Endothelial cell of umbilical vein (primary cell): ENCODE results near the gene ECM2. TPM values are rescaled to one million over a fixed set of nuclear protein-coding genes. Genes with fewer than 3 reads are reported as not detected.

ENCODE experiments used
- Bru-seq: library from RNA; stranded (reverse); fragments of 400-500 nt; gene quantifications from one replicate; lab custom pipeline; 2021; lab: Mats Ljungman, UMichigan
- BruChase-seq, 2 experiments: library from RNA; stranded (reverse); fragments of 400-500 nt; gene quantifications; one replicate each; lab custom pipeline; 2021; lab: Mats Ljungman, UMichigan
- BruUV-seq: library from RNA; stranded (reverse); fragments of 400-500 nt; replicated peaks from 2 replicates; lab custom pipeline; 2021; lab: Mats Ljungman, UMichigan
- CTCF ChIA-PET: fragments of 300-600, 350-600 bp; sonication (Branson Sonifier 250); formaldehyde crosslinking; loops from one replicate; lab custom pipeline; 2021; ENCODE audit warnings: antibody characterized with exemption, inconsistent platforms; lab: Charles Lee
- POLR2A ChIA-PET: fragments of 300-600, 350-600 bp; sonication (Branson Sonifier 250); formaldehyde crosslinking; loops from one replicate; lab custom pipeline; 2021; ENCODE audit warnings: antibody characterized with exemption, inconsistent platforms; lab: Charles Lee
- DNase-seq: peaks from one replicate; pipeline ENCODE4 v3.0.0-alpha.2; 2011; ENCODE audit warnings: low read depth, low spot score
- FAIRE-seq: peaks from 2 replicates; lab custom pipeline; 2011; peaks lifted over from hg19 to GRCh38; lab: Jason Lieb, UNC
- H2AFZ ChIP-seq: 2 replicates; pipeline ENCODE4 v1.6.0; 2012; ENCODE audit warnings: low read depth, low read length, control low read depth, inconsistent platforms
- H3K27ac ChIP-seq: 2 replicates; pipeline ENCODE4 v1.5.1; 2011; ENCODE audit warnings: low read depth, mild to moderate bottlenecking, control low read depth, low read length, moderate library complexity; ENCODE audit not compliant: insufficient read depth
- H3K27me3 ChIP-seq, 2 experiments: 2 replicates each; pipeline versions ENCODE4 v1.6.0 to v1.6.1; 2011; ENCODE audit warnings: low read length in 2 of 2, mixed read lengths in 1 of 2; ENCODE audit not compliant: control insufficient read depth in 2 of 2, insufficient read depth in 2 of 2
- H3K36me3 ChIP-seq, 2 experiments: 2 replicates in 1 of 2; 3 replicates in 1 of 2; pipeline ENCODE4 v1.5.1; 2011; ENCODE audit warnings: low read length in 2 of 2, mild to moderate bottlenecking in 1 of 2, moderate library complexity in 1 of 2; ENCODE audit not compliant: control insufficient read depth in 2 of 2, insufficient read depth in 2 of 2; ENCODE audit errors: extremely low read depth in 1 of 2
- H3K4me1 ChIP-seq: 3 replicates; pipeline ENCODE4 v1.5.1; 2011; ENCODE audit warnings: mild to moderate bottlenecking, low read length; ENCODE audit not compliant: control insufficient read depth, insufficient read depth; ENCODE audit errors: extremely low read depth
- H3K4me2 ChIP-seq: 2 replicates; pipeline ENCODE4 v1.6.1; 2011; ENCODE audit warnings: low read length, control low read depth, mixed read lengths; ENCODE audit not compliant: insufficient read depth
- H3K4me3 ChIP-seq, 3 experiments: fragments of 200-600 bp in 1 of 3; sonication (generic), shearing (Covaris generic) in 1 of 3; replicated peaks in 1 of 3; 2 replicates each; pipeline ENCODE4 v1.5.1; 2011 to 2016; ENCODE audit warnings: control low read depth in 3 of 3, low read length in 3 of 3, mild to moderate bottlenecking in 2 of 3, inconsistent platforms in 1 of 3, low read depth in 1 of 3, moderate library complexity in 1 of 3; ENCODE audit not compliant: insufficient read depth in 1 of 3
- H3K79me2 ChIP-seq: 2 replicates; pipeline ENCODE4 v1.6.0; 2012; ENCODE audit warnings: low read length, inconsistent platforms; ENCODE audit not compliant: control insufficient read depth, insufficient read depth
- H3K9ac ChIP-seq: replicated peaks from 2 replicates; pipeline ENCODE3; 2011; ENCODE audit warnings: low read length, control low read depth; ENCODE audit not compliant: insufficient read depth; ENCODE audit errors: extremely low read depth
- H3K9me1 ChIP-seq: replicated peaks from 3 replicates; pipeline ENCODE4 v1.6.0; 2011; ENCODE audit warnings: mild to moderate bottlenecking, low read length; ENCODE audit not compliant: control insufficient read depth, insufficient read depth; ENCODE audit errors: extremely low read depth
- H3K9me3 ChIP-seq: replicated peaks from 2 replicates; pipeline ENCODE4 v1.5.1; 2012; ENCODE audit warnings: low read length, inconsistent platforms; ENCODE audit not compliant: control insufficient read depth, insufficient read depth
- H4K20me1 ChIP-seq: replicated peaks from 2 replicates; pipeline ENCODE3; 2011; ENCODE audit warnings: mild to moderate bottlenecking, low read length; ENCODE audit not compliant: control insufficient read depth, insufficient read depth; ENCODE audit errors: extremely low read depth
- EZH2 ChIP-seq: IDR thresholded peaks from 2 replicates; pipeline ENCODE4 v1.6.1; 2012; ENCODE audit warnings: borderline replicate concordance, low read depth, mild to moderate bottlenecking, moderate library complexity, low read length, inconsistent platforms; ENCODE audit not compliant: severe bottlenecking
- FOS ChIP-seq: IDR thresholded peaks from 2 replicates; pipeline ENCODE4 v1.6.1; 2011; ENCODE audit warnings: mild to moderate bottlenecking, low read length, moderate library complexity, borderline replicate concordance; ENCODE audit not compliant: insufficient read depth
- GATA2 ChIP-seq: IDR thresholded peaks from 2 replicates; pipeline ENCODE4 v1.7.0; 2011; ENCODE audit warnings: low read depth, mild to moderate bottlenecking, moderate library complexity, mixed read lengths, low read length; ENCODE audit not compliant: insufficient read length, insufficient read depth
- JUN ChIP-seq: IDR thresholded peaks from 2 replicates; pipeline ENCODE4 v1.6.1; 2011; ENCODE audit warnings: borderline replicate concordance, low read depth; ENCODE audit not compliant: insufficient read length, insufficient read depth
- MYC ChIP-seq: IDR thresholded peaks from one replicate; pipeline ENCODE4 v1.6.1; 2011; ENCODE audit warnings: mild to moderate bottlenecking, low read depth, low read length
- POLR2A ChIP-seq: IDR thresholded peaks from 2 replicates; pipeline ENCODE4 v1.6.1; 2012; ENCODE audit warnings: low read depth, mild to moderate bottlenecking, control low read depth, low read length
- POLR2AphosphoS5 ChIP-seq: IDR thresholded peaks from 2 replicates; pipeline ENCODE4 v1.6.1; 2012; ENCODE audit warnings: low read depth, mild to moderate bottlenecking, control low read depth, low read length, moderate library complexity; ENCODE audit not compliant: insufficient read depth
- dilution Hi-C: fragments of 300-500 bp; cut with MboI; formaldehyde crosslinking; loops from one replicate; pipeline ENCODE4 v1.15.0; 2019; ENCODE audit warnings: low sequenced_read_pairs; ENCODE audit not compliant: extremely low pct_ligation_motif_present
- intact Hi-C: fragments of 100-400 bp; cut with micrococcal nuclease; formaldehyde crosslinking; loops from one replicate; pipeline ENCODE4 v1.10.0; 2022
- long read RNA-seq: library from polyadenylated mRNA; stranded (forward); transcript quantifications from one replicate; pipeline ENCODE4 v2.0.0, GENCODE V29; 2021
- polyA minus RNA-seq, 3 experiments: library from RNA; depleted of rRNA, polyadenylated mRNA; stranded (reverse); fragments of >200 nt; gene quantifications; 1 replicate in 1 of 3; 2 replicates in 2 of 3; pipeline ENCODE4 v1.2.3, GENCODE V29; 2011
- polyA plus RNA-seq, 4 experiments: library from polyadenylated mRNA; depleted of rRNA in 3 of 4; stranded (reverse) in 3 of 4; unstranded in 1 of 4; fragments of >200 nt; gene quantifications; 2 replicates each; pipeline versions ENCODE4 v1.2.1 to v1.2.3, GENCODE V29; 2011 to 2012; ENCODE audit warnings: missing spikeins in 1 of 4
- total RNA-seq: library from RNA; stranded (reverse); gene quantifications from 2 replicates; pipeline ENCODE4 v1.2.3, GENCODE V29; 2021
- TF ChIP-seq, protein P1 (sequence below): IDR thresholded peaks from 2 replicates; pipeline ENCODE4 v1.6.1; 2011; ENCODE audit not compliant: insufficient read depth, insufficient read length
- TF ChIP-seq, protein P2 (sequence below), 2 donors: IDR thresholded peaks; 1 replicate in 1 of 2; 2 replicates in 1 of 2; pipeline ENCODE4 v1.5.1; 2011; ENCODE audit warnings: low read length in 2 of 2, mild to moderate bottlenecking in 2 of 2, moderate library complexity in 2 of 2, control low read depth in 1 of 2, inconsistent platforms in 1 of 2, low read depth in 1 of 2; ENCODE audit not compliant: insufficient read depth in 1 of 2; ENCODE audit errors: extremely low read depth in 1 of 2

Gene ECM2
- total RNA-seq (not detected in 2 replicates), polyA plus RNA-seq (0.03 TPM in 2 replicates), polyA minus RNA-seq (not detected in 2 replicates), Bru-seq, nascent RNA (not detected), BruChase-seq, experiment 1, labeled RNA remaining after a 6-hour chase (percentile 10 among the genes with signal in this experiment), BruChase-seq, experiment 2, labeled RNA remaining after a 2-hour chase (percentile 7 among the genes with signal in this experiment)
- 0.03 TPM in 1 of 2 replicates, not detected in the other for polyA plus RNA-seq (2011; cell fraction: cytosol; rRNA removed)
- not detected in 2 replicates for polyA plus RNA-seq (2011; cell fraction: nucleus; rRNA removed)
- not detected in 2 replicates for polyA plus RNA-seq (2012)
- polyA minus RNA-seq (2011; cell fraction: cytosol; rRNA and poly(A)+ RNA removed), result 0.51 TPM
- not detected in 2 replicates for polyA minus RNA-seq (2011; cell fraction: nucleus; rRNA and poly(A)+ RNA removed)
- long read RNA-seq, partial matches to known transcripts, result 0 of 1 reads
- long read RNA-seq, other reads (novel, unspliced or antisense), result 1 of 1 reads

DNA sequence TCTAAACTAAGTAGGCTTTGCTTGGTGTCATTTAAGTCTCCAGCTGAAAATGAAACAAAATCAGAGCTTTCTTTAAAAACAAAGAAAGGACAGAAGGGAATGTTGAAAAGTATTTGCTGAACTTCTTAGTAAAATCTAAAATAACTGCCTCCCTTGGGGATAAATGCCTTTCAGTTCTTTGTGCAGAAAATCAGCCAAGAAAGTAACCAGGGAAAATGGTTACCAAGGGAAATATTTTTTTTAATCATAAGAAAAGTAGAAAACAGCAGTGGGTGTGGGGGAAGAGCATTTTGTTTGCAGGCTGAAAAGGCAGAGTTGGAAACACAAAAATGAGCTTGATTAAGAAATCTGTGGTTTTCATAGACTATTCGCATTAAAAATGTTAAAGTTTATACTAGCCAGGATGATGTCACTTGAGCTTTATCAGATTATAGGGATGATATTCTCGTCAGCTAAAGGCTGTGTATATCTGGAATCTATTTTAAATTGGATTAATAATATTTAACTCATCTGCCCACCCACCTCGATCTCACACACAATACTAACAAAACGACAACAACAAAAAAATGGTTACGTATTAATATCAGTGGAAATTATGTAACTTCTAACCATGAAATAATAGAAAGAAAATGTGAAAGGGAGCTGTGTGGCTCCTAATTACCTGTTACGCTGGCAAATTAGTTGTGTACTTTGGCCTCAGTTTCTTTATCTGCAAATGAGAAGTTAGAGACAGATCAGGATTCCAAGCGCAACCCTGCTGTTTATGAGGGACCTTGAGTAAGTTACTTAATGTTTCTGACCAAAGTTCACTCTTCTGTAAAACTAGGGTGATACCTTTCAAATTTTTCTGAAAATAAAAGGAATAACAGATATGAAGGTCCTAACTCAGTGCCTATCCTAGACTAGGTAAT is at the start of gene ECM2:
Gene ECM2, minus strand, starts transcription at position 51 of the 911 bp plus-strand sequence. CDS start 13,124 bp downstream, outside the sequence.
- POLR2A ChIA-PET, result no interaction called here
- H3K79me2 ChIP-seq, result no peaks in the 10 kb centered on the region
- H3K9ac ChIP-seq, result no peak within 1 kb of the TSS
- no peaks in the 10 kb centered on the region for H4K20me1 ChIP-seq
- H3K4me3 ChIP-seq, result no peak within 1 kb of the TSS
- H3K4me2 ChIP-seq, result peak within 1 kb of the TSS; percentile 11
- FAIRE-seq (no peak), DNase-seq (peak; percentile 32)
- dilution Hi-C loops, result no loop called here
- no TSS peak for BruUV-seq
- H2AFZ ChIP-seq, result no peak within 1 kb of the TSS
- H3K9me1 ChIP-seq, result no peaks in the 10 kb centered on the region
- H3K36me3 ChIP-seq, result no peaks in the 10 kb centered on the region
- no peaks in the 10 kb centered on the region for H3K4me1 ChIP-seq
- intact Hi-C loops, result no loop called here
- H3K27ac ChIP-seq, result no peak within 1 kb of the TSS
- H3K9me3 ChIP-seq, result no peaks in the 10 kb centered on the region
- CTCF ChIA-PET, result interaction anchor here (0.9 to 1.6 kb wide), 3 partner anchors 8 to 34 kb away, joined by 3 read pairs; no protein-coding TSS in a partner anchor
- H3K27me3 ChIP-seq, result no peaks in the 10 kb centered on the region
- TF ChIP-seq FOS (no peak), GATA2 (no peak), POLR2AphosphoS5 (no peak), JUN (no peak), EZH2 (no peak), MYC (no peak), POLR2A (no peak)
- TF ChIP-seq, protein P1, sequence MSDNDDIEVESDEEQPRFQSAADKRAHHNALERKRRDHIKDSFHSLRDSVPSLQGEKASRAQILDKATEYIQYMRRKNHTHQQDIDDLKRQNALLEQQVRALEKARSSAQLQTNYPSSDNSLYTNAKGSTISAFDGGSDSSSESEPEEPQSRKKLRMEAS, result no peak
- TF ChIP-seq, protein P2, sequence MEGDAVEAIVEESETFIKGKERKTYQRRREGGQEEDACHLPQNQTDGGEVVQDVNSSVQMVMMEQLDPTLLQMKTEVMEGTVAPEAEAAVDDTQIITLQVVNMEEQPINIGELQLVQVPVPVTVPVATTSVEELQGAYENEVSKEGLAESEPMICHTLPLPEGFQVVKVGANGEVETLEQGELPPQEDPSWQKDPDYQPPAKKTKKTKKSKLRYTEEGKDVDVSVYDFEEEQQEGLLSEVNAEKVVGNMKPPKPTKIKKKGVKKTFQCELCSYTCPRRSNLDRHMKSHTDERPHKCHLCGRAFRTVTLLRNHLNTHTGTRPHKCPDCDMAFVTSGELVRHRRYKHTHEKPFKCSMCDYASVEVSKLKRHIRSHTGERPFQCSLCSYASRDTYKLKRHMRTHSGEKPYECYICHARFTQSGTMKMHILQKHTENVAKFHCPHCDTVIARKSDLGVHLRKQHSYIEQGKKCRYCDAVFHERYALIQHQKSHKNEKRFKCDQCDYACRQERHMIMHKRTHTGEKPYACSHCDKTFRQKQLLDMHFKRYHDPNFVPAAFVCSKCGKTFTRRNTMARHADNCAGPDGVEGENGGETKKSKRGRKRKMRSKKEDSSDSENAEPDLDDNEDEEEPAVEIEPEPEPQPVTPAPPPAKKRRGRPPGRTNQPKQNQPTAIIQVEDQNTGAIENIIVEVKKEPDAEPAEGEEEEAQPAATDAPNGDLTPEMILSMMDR (IDR thresholded peaks at IDR 0.05; ENCODE audit: extremely low read depth in 1 of 2, insufficient read depth in 1 of 2, low read depth in 1 of 2, low read length in 2 of 2), result no peak
